AG08396 (cell line): Measurements from ENCODE around the gene FBF1.

Experiments used
- DNase-seq: peaks from one replicate; pipeline ENCODE4 v3.0.0; 2012; ENCODE audit warnings: low spot score, mixed read lengths

The FBF1 gene

GRCh38 chr17:75959051-75959838 lies 18.4 kb upstream of the FBF1 start:
- DNase-seq: no peak

- DNase-seq: no peak
These were observed 10.2 kb upstream of the FBF1 start for GRCh38 chr17:75950855-75951554.

GRCh38 chr17:75950421-75950820 lies 9.6 kb upstream of the FBF1 start:
- DNase-seq: no peak

GRCh38 chr17:75945211-75945610 lies 4.4 kb upstream of the FBF1 start:
- DNase-seq: no peak

- DNase-seq: no peak
These were observed 2.6 kb upstream of the FBF1 start for GRCh38 chr17:75943491-75943890.

- DNase-seq: no peak
These were observed 1.6 kb upstream of the FBF1 start for GRCh38 chr17:75942473-75942872.

- DNase-seq: no peak
These were observed 589 bp upstream of the FBF1 start for GRCh38 chr17:75941442-75941819.

GRCh38 chr17:75937652-75938051 lies 3.2 kb downstream of the FBF1 start:
- DNase-seq: no peak

- no peak for DNase-seq
These were observed 7.0 kb downstream of the FBF1 start for GRCh38 chr17:75933808-75934207.

GRCh38 chr17:75932852-75933251 lies 8.0 kb downstream of the FBF1 start:
- no peak for DNase-seq

- no peak for DNase-seq
These were observed 9.8 kb downstream of the FBF1 start for GRCh38 chr17:75931062-75931461.

- peak; percentile 63 for DNase-seq
These were observed 13.4 kb downstream of the FBF1 start for GRCh38 chr17:75927286-75927922.

- DNase-seq: no peak
These were observed 14.4 kb downstream of the FBF1 start for GRCh38 chr17:75926456-75926855.

GRCh38 chr17:75925912-75926311 lies 14.9 kb downstream of the FBF1 start:
- DNase-seq: no peak

- DNase-seq: no peak
These were observed 15.7 kb downstream of the FBF1 start for GRCh38 chr17:75925103-75925502.

- no peak for DNase-seq
These were observed 17.6 kb downstream of the FBF1 start for GRCh38 chr17:75922963-75923874.

GRCh38 chr17:75922173-75922961 lies 18.5 kb downstream of the FBF1 start:
- DNase-seq: no peak

- no peak for DNase-seq
These were observed 19.2 kb downstream of the FBF1 start for GRCh38 chr17:75921596-75921995.

GRCh38 chr17:75920045-75920560 lies 20.7 kb downstream of the FBF1 start:
- DNase-seq: no peak

GRCh38 chr17:75919611-75920010 lies 21.2 kb downstream of the FBF1 start:
- no peak for DNase-seq

GRCh38 chr17:75917917-75918445 lies 22.9 kb downstream of the FBF1 start:
- DNase-seq: no peak
